ENCODE measurements around the gene MYRIP.

MYRIP gene

GRCh38 chr3:39910135-39910534, 100.7 kb downstream of the MYRIP start:
- DNase-seq: no peak

- no peak for DNase-seq
Observed at GRCh38 chr3:39910826-39911464, 101.5 kb downstream of the MYRIP start.

- no peak for DNase-seq
Observed at GRCh38 chr3:39911465-39912309, 102.3 kb downstream of the MYRIP start.

GRCh38 chr3:39915027-39915426, 105.6 kb downstream of the MYRIP start:
- no peak for DNase-seq

GRCh38 chr3:39917065-39917773, 107.8 kb downstream of the MYRIP start:
- no peak for DNase-seq

GRCh38 chr3:39919281-39919680, 109.9 kb downstream of the MYRIP start:
- DNase-seq: no peak

GRCh38 chr3:39920271-39920670, 110.9 kb downstream of the MYRIP start:
- no peak for DNase-seq

GRCh38 chr3:39927479-39927878, 118.1 kb downstream of the MYRIP start:
- no peak for DNase-seq

- DNase-seq: no peak
Observed at GRCh38 chr3:39933986-39934693, 124.7 kb downstream of the MYRIP start.

- DNase-seq: no peak
Observed at GRCh38 chr3:39934696-39935095, 125.3 kb downstream of the MYRIP start.

GRCh38 chr3:39935261-39935660, 125.9 kb downstream of the MYRIP start:
- DNase-seq: no peak

GRCh38 chr3:39936848-39937247, 127.4 kb downstream of the MYRIP start:
- no peak for DNase-seq

GRCh38 chr3:39937315-39937714, 127.9 kb downstream of the MYRIP start:
- no peak for DNase-seq

GRCh38 chr3:39937874-39938273, 128.5 kb downstream of the MYRIP start:
- no peak for DNase-seq

GRCh38 chr3:39941931-39942330, 132.5 kb downstream of the MYRIP start:
- DNase-seq: peak; percentile 16

- DNase-seq: no peak
Observed at GRCh38 chr3:39960515-39961191, 151.2 kb downstream of the MYRIP start.

- DNase-seq: no peak
Observed at GRCh38 chr3:39961230-39961629, 151.8 kb downstream of the MYRIP start.

GRCh38 chr3:39962581-39962980, 153.2 kb downstream of the MYRIP start:
- no peak for DNase-seq

- no peak for DNase-seq
Observed at GRCh38 chr3:39965461-39965860, 156.1 kb downstream of the MYRIP start.

GRCh38 chr3:39965997-39966396, 156.6 kb downstream of the MYRIP start:
- no peak for DNase-seq

- no peak for DNase-seq
Observed at GRCh38 chr3:39970982-39971381, 161.6 kb downstream of the MYRIP start.

GRCh38 chr3:39971559-39972031, 162.2 kb downstream of the MYRIP start:
- DNase-seq: no peak

All from COR-L47 (cell line).